Peyer's patch (tissue), 4 donors: ENCODE results near the gene RAB5A.

Experiments used
- POLR2A ChIP-seq, 2 donors: fragments of 450-650 bp; IDR thresholded peaks; one replicate each; pipeline ENCODE4 v1.5.1; 2017; ENCODE audit warnings: antibody characterized with exemption in 2 of 2, mild to moderate bottlenecking in 2 of 2, moderate library complexity in 2 of 2
- TF ChIP-seq, protein P1 (sequence below), 6 experiments: fragments of 450-650 bp in 4 of 6; fragments of 200-600 bp in 2 of 6; sonication (generic) in 1 of 6; IDR thresholded peaks; one replicate each; pipeline ENCODE4 v1.5.1; 2017 to 2019; ENCODE audit warnings: antibody characterized with exemption in 6 of 6, mild to moderate bottlenecking in 3 of 6, moderate library complexity in 1 of 6

DNA sequence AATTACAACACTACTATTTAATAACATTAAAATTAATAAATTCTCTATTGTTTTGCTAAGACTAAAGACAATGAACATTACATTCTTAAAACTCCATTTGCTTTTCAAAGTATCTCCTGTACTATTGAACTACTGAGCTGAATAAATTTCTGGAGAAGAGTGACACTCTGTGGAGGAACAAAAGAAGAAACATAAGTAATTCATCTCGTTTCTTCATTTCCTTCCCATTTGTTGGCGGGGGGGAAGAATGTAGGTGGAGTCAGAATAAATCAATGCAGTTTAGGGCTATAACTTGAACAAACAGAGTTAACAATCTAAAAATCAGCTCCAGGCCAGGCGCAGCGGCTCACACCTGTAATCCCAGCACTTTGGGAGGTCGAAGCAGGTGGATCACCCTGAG is 45.6 kb upstream of the RAB5A start:
- TF ChIP-seq, protein P1, sequence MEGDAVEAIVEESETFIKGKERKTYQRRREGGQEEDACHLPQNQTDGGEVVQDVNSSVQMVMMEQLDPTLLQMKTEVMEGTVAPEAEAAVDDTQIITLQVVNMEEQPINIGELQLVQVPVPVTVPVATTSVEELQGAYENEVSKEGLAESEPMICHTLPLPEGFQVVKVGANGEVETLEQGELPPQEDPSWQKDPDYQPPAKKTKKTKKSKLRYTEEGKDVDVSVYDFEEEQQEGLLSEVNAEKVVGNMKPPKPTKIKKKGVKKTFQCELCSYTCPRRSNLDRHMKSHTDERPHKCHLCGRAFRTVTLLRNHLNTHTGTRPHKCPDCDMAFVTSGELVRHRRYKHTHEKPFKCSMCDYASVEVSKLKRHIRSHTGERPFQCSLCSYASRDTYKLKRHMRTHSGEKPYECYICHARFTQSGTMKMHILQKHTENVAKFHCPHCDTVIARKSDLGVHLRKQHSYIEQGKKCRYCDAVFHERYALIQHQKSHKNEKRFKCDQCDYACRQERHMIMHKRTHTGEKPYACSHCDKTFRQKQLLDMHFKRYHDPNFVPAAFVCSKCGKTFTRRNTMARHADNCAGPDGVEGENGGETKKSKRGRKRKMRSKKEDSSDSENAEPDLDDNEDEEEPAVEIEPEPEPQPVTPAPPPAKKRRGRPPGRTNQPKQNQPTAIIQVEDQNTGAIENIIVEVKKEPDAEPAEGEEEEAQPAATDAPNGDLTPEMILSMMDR (IDR thresholded peaks at IDR 0.05) = no peak
- no peak for TF ChIP-seq POLR2A (IDR thresholded peaks at IDR 0.05)
